Measurements from ENCODE around the gene GALNT18.

Gene GALNT18

DNA sequence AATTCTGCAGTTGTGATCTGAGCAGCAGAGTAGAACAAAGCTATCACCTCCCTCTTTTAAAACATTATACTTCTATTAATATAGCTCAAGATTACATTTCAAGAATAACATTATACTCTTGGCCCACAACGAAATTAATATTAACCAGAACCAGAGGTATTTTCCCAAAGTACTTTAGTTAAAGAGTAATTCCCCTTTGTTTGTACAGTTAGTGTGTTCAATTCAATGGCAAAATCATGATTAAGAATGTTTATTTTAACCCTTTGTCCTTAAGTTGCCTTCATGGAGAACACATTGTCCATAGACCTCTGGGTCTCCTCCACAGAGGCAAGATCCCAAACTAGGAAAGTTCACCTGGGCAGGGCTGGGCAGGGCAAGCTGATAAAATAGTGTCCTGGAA is 180.7 kb downstream of the GALNT18 start:
- H3K4me1 ChIP-seq (ENCODE audit: insufficient read depth, low read length), result peaks cover 24% of the 10 kb centered on the region
- H3K9me3 ChIP-seq (ENCODE audit: low read length), result no peaks in the 10 kb centered on the region
- H3K9ac ChIP-seq (ENCODE audit: low read length), result no peak overlapping the region
- no peaks in the 10 kb centered on the region for H3K27me3 ChIP-seq (ENCODE audit: control insufficient read depth in 1 of 2, insufficient read depth in 2 of 2, low read length in 2 of 2)
- H3K4me3 ChIP-seq (ENCODE audit: low read depth in 1 of 2, low read length in 2 of 2), result no peak overlapping the region
- H3K36me3 ChIP-seq (ENCODE audit: insufficient read depth, low read length), result no peaks in the 10 kb centered on the region
- no peak overlapping the region for H3K27ac ChIP-seq (ENCODE audit: low read depth, low read length)

DNA sequence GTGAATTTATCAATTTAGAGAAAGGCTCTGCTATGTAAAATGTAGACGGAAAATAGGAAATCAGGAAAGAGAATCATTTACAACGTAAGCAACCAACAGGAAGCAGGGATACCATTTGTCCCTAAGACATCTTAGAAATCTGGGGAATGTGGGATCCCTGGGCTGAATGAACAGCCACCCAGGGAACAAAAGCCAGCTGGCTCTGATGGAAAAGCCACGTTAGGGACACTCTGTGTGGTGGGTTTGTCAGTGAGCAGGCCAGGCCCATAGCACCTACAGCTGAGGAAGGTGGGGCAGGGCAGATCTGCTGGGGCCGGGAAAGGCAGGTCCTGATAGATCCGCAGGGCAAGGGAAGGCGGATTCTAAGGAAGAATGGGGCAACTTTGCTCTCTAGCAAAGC is 181.7 kb downstream of the GALNT18 start:
- no peaks in the 10 kb centered on the region for H3K9me3 ChIP-seq (ENCODE audit: low read length)
- peaks cover 18% of the 10 kb centered on the region for H3K4me1 ChIP-seq (ENCODE audit: insufficient read depth, low read length)
- no peaks in the 10 kb centered on the region for H3K36me3 ChIP-seq (ENCODE audit: insufficient read depth, low read length)
- no peak overlapping the region for H3K9ac ChIP-seq (ENCODE audit: low read length)
- no peak overlapping the region for H3K4me3 ChIP-seq (ENCODE audit: low read depth in 1 of 2, low read length in 2 of 2)
- no peak overlapping the region for H3K27ac ChIP-seq (ENCODE audit: low read depth, low read length)
- H3K27me3 ChIP-seq (ENCODE audit: control insufficient read depth in 1 of 2, insufficient read depth in 2 of 2, low read length in 2 of 2), result no peaks in the 10 kb centered on the region

DNA sequence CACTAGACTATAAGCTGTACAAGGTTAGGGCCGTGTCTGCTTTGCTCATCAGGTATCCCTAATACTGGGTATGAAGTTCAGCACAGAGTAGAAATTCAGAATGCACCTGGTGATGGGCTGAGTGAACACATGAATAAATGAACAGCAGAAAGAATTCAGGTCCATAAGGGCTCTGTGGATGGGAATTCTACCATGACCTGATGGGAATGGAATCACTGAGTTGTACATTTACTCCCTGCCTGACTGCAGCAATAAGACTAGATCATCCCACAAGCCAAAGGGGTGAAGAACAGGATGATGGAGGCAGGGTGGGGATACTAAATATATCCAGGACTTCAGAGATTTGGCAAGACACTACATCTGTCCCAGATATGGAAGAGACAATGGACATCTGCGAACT is 182.2 kb downstream of the GALNT18 start:
- Histone ChIP-seq H3K4me1 (ENCODE audit: insufficient read depth, low read length) (peaks cover 12% of the 10 kb centered on the region), H3K9me3 (ENCODE audit: low read length) (no peaks in the 10 kb centered on the region), H3K36me3 (ENCODE audit: insufficient read depth, low read length) (no peaks in the 10 kb centered on the region), H3K4me3 (ENCODE audit: low read depth in 1 of 2, low read length in 2 of 2) (no peak overlapping the region), H3K9ac (ENCODE audit: low read length) (no peak overlapping the region), H3K27me3 (ENCODE audit: control insufficient read depth in 1 of 2, insufficient read depth in 2 of 2, low read length in 2 of 2) (no peaks in the 10 kb centered on the region), H3K27ac (ENCODE audit: low read depth, low read length) (no peak overlapping the region)

DNA sequence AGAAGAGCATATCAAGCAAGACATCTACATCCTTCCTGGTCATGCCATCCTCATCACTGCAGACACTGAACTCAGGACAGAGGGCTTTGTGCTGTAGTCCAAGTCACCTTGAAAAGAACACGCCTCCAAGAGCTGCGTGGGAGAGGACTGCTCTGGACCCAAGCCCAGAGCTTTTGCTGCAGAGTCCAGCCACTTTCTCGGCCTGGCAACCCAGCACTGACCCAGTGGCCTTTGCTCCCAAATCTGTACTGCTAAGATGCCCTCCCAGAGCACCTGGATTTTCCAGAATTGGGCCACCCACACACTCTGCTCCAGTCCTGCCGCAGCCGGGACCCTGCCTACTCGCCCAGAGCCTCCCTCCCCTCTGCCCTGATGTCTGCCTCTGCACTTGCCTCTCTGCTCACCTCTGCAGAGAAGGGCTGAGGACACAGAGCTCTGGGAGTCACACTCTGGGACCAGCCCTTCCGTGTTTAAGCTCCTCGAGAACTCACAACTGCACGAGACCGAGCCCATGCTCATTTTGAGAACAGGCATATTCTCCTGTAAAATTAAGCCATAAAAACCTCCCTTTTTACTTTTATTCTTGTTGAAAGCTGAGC is 185.0 kb downstream of the GALNT18 start:
- Histone ChIP-seq H3K27me3 (ENCODE audit: control insufficient read depth in 1 of 2, insufficient read depth in 2 of 2, low read length in 2 of 2) (no peaks in the 10 kb centered on the region), H3K4me3 (ENCODE audit: low read depth in 1 of 2, low read length in 2 of 2) (no peak overlapping the region), H3K9ac (ENCODE audit: low read length) (no peak overlapping the region), H3K36me3 (ENCODE audit: insufficient read depth, low read length) (peaks cover 8% of the 10 kb centered on the region), H3K9me3 (ENCODE audit: low read length) (no peaks in the 10 kb centered on the region), H3K27ac (ENCODE audit: low read depth, low read length) (no peak overlapping the region), H3K4me1 (ENCODE audit: insufficient read depth, low read length) (peaks cover 5% of the 10 kb centered on the region)

DNA sequence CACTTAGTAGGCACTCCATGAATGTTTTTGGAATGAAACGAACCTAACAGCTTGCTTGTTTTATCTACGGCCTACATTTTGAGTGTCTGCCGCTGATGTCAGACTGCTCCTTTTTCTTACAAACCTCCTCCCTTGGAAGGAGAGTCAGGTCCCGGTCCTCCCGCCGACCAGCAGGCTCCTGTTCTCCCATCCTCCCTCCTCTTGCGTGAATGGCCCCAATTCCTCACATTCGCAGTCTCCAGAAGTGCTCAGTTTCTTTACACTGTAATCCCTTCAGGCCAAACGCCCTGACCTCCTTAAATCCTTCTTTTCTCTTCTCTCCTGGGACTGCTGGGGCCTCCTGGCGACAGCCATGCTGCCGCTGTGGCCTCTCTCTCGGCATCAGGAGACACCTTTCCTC is 186.2 kb downstream of the GALNT18 start:
- H3K27ac ChIP-seq (ENCODE audit: low read depth, low read length), result no peak overlapping the region
- H3K9ac ChIP-seq (ENCODE audit: low read length), result no peak overlapping the region
- no peak overlapping the region for H3K4me3 ChIP-seq (ENCODE audit: low read depth in 1 of 2, low read length in 2 of 2)
- peaks cover 10% of the 10 kb centered on the region for H3K36me3 ChIP-seq (ENCODE audit: insufficient read depth, low read length)
- H3K27me3 ChIP-seq (ENCODE audit: control insufficient read depth in 1 of 2, insufficient read depth in 2 of 2, low read length in 2 of 2), result no peaks in the 10 kb centered on the region
- peaks cover 5% of the 10 kb centered on the region for H3K4me1 ChIP-seq (ENCODE audit: insufficient read depth, low read length)
- H3K9me3 ChIP-seq (ENCODE audit: low read length), result no peaks in the 10 kb centered on the region

DNA sequence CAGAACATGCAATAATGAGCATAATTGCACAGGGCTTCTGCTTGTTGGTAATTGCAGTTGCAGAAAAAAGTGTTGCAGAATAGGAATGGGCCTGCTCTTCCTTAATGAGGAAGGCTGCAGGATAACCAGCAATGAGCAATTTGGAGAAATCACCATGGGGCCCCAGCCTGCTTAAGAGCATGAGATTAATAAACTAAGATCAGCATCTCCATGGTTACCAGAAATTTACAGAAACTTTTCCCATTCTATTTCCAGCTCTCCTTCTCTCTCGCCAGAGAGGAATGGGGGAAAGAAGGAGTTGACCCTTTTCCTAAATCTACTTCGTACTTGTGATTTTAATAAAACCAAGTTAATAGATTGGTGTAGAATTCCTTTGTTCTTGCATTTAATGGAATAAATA is 187.8 kb downstream of the GALNT18 start:
- Histone ChIP-seq H3K27me3 (ENCODE audit: control insufficient read depth in 1 of 2, insufficient read depth in 2 of 2, low read length in 2 of 2) (no peaks in the 10 kb centered on the region), H3K36me3 (ENCODE audit: insufficient read depth, low read length) (peaks cover 10% of the 10 kb centered on the region), H3K27ac (ENCODE audit: low read depth, low read length) (no peak overlapping the region), H3K4me1 (ENCODE audit: insufficient read depth, low read length) (peaks cover 5% of the 10 kb centered on the region), H3K9ac (ENCODE audit: low read length) (no peak overlapping the region), H3K4me3 (ENCODE audit: low read depth in 1 of 2, low read length in 2 of 2) (no peak overlapping the region), H3K9me3 (ENCODE audit: low read length) (no peaks in the 10 kb centered on the region)

DNA sequence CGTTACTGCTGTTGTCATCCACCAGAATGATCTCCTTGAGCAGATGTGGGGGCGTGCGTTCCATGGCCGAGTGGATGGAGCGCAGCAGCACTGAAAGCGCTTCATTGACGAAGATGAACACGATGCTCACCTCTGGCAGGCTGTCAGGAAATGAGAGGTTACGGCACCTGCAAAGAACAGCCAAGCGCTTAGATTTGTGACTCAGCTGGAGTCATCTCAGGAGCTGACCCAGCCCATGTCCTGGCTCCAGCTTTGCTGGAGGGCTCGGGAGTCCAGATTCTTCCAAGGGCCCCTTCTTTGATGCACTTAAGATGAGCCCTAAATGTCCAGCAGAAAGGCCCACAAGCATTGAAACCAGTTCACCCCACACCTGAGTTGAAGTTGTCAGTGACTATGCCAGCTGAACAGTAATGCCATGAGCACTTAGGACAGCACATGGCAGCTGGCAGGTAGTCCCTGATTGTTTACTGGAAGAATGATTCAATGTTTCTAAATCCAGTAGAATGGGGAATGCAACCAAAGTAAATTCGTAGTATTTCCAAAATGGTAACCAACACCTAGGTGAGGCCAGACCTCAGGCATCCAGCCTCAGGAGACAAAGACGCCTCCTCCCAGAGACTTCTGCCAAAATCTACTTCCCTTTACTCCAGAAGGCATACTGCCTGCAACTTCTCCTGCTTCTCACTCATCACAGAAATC is 189.0 kb downstream of the GALNT18 start:
- Histone ChIP-seq H3K9me3 (ENCODE audit: low read length) (no peaks in the 10 kb centered on the region), H3K9ac (ENCODE audit: low read length) (no peak overlapping the region), H3K27me3 (ENCODE audit: control insufficient read depth in 1 of 2, insufficient read depth in 2 of 2, low read length in 2 of 2) (no peaks in the 10 kb centered on the region), H3K4me1 (ENCODE audit: insufficient read depth, low read length) (peaks cover 7% of the 10 kb centered on the region), H3K4me3 (ENCODE audit: low read depth in 1 of 2, low read length in 2 of 2) (no peak overlapping the region), H3K36me3 (ENCODE audit: insufficient read depth, low read length) (peaks cover 10% of the 10 kb centered on the region), H3K27ac (ENCODE audit: low read depth, low read length) (no peak overlapping the region)

DNA sequence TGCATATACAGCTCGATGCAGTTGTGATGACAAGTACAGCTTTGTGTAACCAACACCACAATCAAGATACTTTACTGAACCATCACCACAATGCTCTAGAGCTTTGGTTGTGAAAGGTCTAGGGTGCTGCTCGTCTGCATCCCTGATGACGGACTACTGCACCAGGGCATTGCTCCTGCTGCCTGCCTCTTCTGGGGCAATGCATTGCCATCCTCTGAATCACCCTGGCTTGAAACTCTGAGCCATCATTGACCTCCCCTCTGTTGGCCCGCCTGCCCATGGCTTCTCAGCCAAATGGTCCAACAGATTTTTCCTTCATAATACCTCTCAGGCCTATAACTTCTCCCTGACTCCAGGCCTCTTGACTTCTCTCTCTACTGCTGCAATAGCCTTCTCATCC is 191.4 kb downstream of the GALNT18 start:
- Histone ChIP-seq H3K9me3 (ENCODE audit: low read length) (no peaks in the 10 kb centered on the region), H3K36me3 (ENCODE audit: insufficient read depth, low read length) (peaks cover 10% of the 10 kb centered on the region), H3K4me3 (ENCODE audit: low read depth in 1 of 2, low read length in 2 of 2) (no peak overlapping the region), H3K27ac (ENCODE audit: low read depth, low read length) (no peak overlapping the region), H3K27me3 (ENCODE audit: control insufficient read depth in 1 of 2, insufficient read depth in 2 of 2, low read length in 2 of 2) (no peaks in the 10 kb centered on the region), H3K9ac (ENCODE audit: low read length) (no peak overlapping the region), H3K4me1 (ENCODE audit: insufficient read depth, low read length) (peaks cover 19% of the 10 kb centered on the region)

DNA sequence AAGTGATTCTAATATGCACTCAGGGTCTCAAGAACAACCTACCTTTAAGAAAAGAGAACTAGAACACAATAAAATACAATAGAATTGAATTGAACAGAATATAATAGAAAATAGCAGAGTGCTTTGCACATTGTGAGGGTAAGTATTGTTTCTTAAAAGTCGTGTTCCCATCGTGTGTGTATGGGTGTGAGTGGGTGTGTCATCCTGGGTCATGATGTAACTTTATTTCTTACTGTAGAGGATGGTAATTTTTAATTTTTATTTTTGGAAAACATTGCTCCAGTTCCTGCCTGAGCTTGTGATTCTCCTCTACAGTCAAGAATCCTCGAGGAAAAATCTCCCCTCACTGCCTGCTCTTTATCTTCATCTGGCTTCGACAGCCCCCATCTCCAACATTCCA is 193.1 kb downstream of the GALNT18 start:
- H3K9me3 ChIP-seq (ENCODE audit: low read length), result no peaks in the 10 kb centered on the region
- no peak overlapping the region for H3K27ac ChIP-seq (ENCODE audit: low read depth, low read length)
- H3K27me3 ChIP-seq (ENCODE audit: control insufficient read depth in 1 of 2, insufficient read depth in 2 of 2, low read length in 2 of 2), result no peaks in the 10 kb centered on the region
- no peak overlapping the region for H3K4me3 ChIP-seq (ENCODE audit: low read depth in 1 of 2, low read length in 2 of 2)
- peaks cover 19% of the 10 kb centered on the region for H3K4me1 ChIP-seq (ENCODE audit: insufficient read depth, low read length)
- H3K36me3 ChIP-seq (ENCODE audit: insufficient read depth, low read length), result peaks cover 10% of the 10 kb centered on the region
- H3K9ac ChIP-seq (ENCODE audit: low read length), result no peak overlapping the region

DNA sequence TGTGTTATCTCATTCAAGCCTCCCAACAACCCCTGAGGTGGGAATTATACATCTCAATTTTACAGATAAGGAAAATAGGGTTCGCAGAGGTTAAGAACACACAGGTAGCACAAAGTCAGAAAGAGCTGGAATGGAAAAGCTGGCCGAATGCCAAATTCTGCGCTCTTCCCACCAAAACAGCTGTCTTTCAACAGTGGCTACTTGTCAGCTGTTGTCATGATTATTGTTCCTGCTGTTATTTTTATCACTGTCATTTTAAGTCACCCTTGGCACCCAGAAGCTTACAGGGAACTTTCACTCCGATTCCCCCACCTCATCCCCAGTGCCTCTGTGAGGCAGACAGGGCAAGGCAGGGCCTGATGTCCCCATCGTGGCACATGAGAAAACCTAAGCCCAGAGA is 194.3 kb downstream of the GALNT18 start:
- H3K9ac ChIP-seq (ENCODE audit: low read length), result no peak overlapping the region
- H3K9me3 ChIP-seq (ENCODE audit: low read length), result no peaks in the 10 kb centered on the region
- H3K27me3 ChIP-seq (ENCODE audit: control insufficient read depth in 1 of 2, insufficient read depth in 2 of 2, low read length in 2 of 2), result no peaks in the 10 kb centered on the region
- peaks cover 9% of the 10 kb centered on the region for H3K36me3 ChIP-seq (ENCODE audit: insufficient read depth, low read length)
- H3K27ac ChIP-seq (ENCODE audit: low read depth, low read length), result peak overlapping the region; percentile 53
- H3K4me3 ChIP-seq (ENCODE audit: low read depth in 1 of 2, low read length in 2 of 2), result no peak overlapping the region
- peaks cover 20% of the 10 kb centered on the region for H3K4me1 ChIP-seq (ENCODE audit: insufficient read depth, low read length)

DNA sequence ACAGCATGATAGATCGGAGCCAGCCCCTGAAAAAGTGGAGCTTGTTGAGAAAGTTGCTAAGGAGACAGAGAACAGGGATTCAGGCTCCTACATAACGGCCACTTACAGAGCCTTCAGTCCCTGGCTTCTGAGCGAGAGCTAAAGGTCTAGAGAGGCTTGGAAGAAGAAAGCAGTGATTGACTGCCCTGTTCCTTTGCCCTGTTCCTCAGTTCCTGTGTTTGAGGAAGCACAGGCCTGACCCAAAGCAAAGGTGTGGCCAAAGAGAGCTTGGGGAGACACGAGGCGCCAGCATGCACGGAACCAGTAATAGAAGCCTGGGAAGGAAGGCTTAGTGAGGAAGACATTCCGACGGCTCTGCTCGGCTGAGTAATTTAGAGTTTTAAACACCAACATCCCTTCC is 194.7 kb downstream of the GALNT18 start:
- Histone ChIP-seq H3K9ac (ENCODE audit: low read length) (no peak overlapping the region), H3K4me1 (ENCODE audit: insufficient read depth, low read length) (peaks cover 24% of the 10 kb centered on the region), H3K27ac (ENCODE audit: low read depth, low read length) (peak overlapping the region; percentile 53), H3K9me3 (ENCODE audit: low read length) (no peaks in the 10 kb centered on the region), H3K27me3 (ENCODE audit: control insufficient read depth in 1 of 2, insufficient read depth in 2 of 2, low read length in 2 of 2) (no peaks in the 10 kb centered on the region), H3K36me3 (ENCODE audit: insufficient read depth, low read length) (peaks cover 5% of the 10 kb centered on the region), H3K4me3 (ENCODE audit: low read depth in 1 of 2, low read length in 2 of 2) (no peak overlapping the region)
